ENCODE results near the gene F3. TPM values are rescaled to one million over a fixed set of nuclear protein-coding genes. Genes with fewer than 3 reads are reported as not detected.

The F3 gene
- total and polyA plus RNA-seq, 9 of the 15 experiments (the other 6 are each of a cell fraction or from before 2014, with no cell fraction given), result 0.24 to 0.28 TPM; not detected in 7

DNA sequence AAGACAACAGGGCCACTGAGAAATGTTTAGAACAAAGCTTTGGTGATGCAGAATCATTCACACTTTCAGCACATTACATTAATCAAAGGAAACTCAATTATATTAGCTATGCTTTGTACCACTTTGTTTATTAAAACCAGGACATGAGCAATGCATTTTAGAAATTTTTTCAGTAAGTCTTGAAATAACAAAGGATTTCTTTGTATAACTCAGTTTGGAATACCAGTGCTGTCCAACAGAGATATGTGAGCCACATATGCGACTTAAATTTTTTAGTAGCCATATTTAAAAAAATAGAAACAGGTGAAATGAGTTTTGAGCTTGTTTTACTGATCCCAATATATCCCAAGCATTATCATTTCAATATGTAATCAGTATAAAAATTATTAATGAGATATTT is 18.8 kb upstream of the F3 start:
- H3K9ac ChIP-seq (ENCODE audit: insufficient read depth in 1 of 2, low read depth in 2 of 2, low read length in 2 of 2), result no peak overlapping the region
- no peaks in the 10 kb centered on the region for H3K9me1 ChIP-seq (ENCODE audit: control insufficient read depth, insufficient read depth, low read length)
- no peaks in the 10 kb centered on the region for H4K20me1 ChIP-seq (replicated peaks; ENCODE audit: control insufficient read depth, insufficient read depth, low read length)
- no peaks in the 10 kb centered on the region for H3K36me3 ChIP-seq (ENCODE audit: control insufficient read depth, insufficient read depth, low read length)
- WGBS (ENCODE audit: insufficient coverage, low coverage, missing lambda C conversion rate), result 9% methylated on average over 1 of the region's 1 CpG
- no peak overlapping the region for H3K4me3 ChIP-seq
- H3K4me1 ChIP-seq (replicated peaks in 1 of 2; ENCODE audit: control insufficient read depth in 2 of 2, insufficient read depth in 2 of 2, low read length in 2 of 2), result no peaks in the 10 kb centered on the region
- TF ChIP-seq CAMTA2 (CRISPR knock-in tag; conservative IDR thresholded peaks at IDR 0.05) (no peak), CEBPZ (IDR thresholded peaks at IDR 0.05; ENCODE audit: borderline replicate concordance, low read depth, low read length) (no peak), KLF6 (CRISPR knock-in tag; IDR thresholded peaks at IDR 0.05; ENCODE audit: borderline replicate concordance) (no peak), ZNF740 (CRISPR knock-in tag; IDR thresholded peaks at IDR 0.05) (no peak), ZNF740 (tag; IDR thresholded peaks at IDR 0.05) (no peak), KAT7 (CRISPR knock-in tag; IDR thresholded peaks at IDR 0.05; ENCODE audit: borderline replicate concordance) (no peak), TCF7 (IDR thresholded peaks at IDR 0.05; ENCODE audit: borderline replicate concordance) (no peak), KHSRP (IDR thresholded peaks at IDR 0.05) (no peak), BMI1 (IDR thresholded peaks at IDR 0.05; ENCODE audit: low read length) (no peak), SRSF7 (optimal IDR thresholded peaks at IDR 0.05; ENCODE audit: low read depth, low read length) (no peak), ETS1 (conservative IDR thresholded peaks at IDR 0.05; ENCODE audit: control insufficient read depth, low read depth, low read length) (no peak)
- no peaks in the 10 kb centered on the region for H3K9me3 ChIP-seq (replicated peaks; ENCODE audit: control insufficient read depth, insufficient read depth, low read depth, low read length)
- CTCF ChIA-PET (ENCODE audit: low intra/inter-chr PET ratio), result no interaction called here
- no peak overlapping the region for H3K4me2 ChIP-seq (ENCODE audit: insufficient read depth, low read length)
- BruUV-seq (replicated peaks), result no TSS peak
- no peak for DNase-seq (ENCODE audit: extremely low read depth in 1 of 4, low spot score in 3 of 4)
- POLR2A ChIA-PET, result no interaction called here
- no peaks in the 10 kb centered on the region for H3K79me2 ChIP-seq (ENCODE audit: control insufficient read depth, insufficient read depth, low read length)
- ATAC-seq, result no peak
- in situ Hi-C loops (cut with MboI), result no loop called here
- no peak overlapping the region for H3K27ac ChIP-seq (ENCODE audit: extremely low read depth, low read depth, low read length)
- FAIRE-seq, result no peak
- intact Hi-C loops (cut with micrococcal nuclease), result no loop called here
- H3K27me3 ChIP-seq (ENCODE audit: control insufficient read depth in 2 of 2, insufficient read depth in 2 of 2, low read length in 2 of 2), result peaks cover 3 to 4% of the 10 kb centered on the region in 2 experiments; a peak in 3 of 5 replicates
- no peak overlapping the region for H2AFZ ChIP-seq (ENCODE audit: low read depth, low read length)

Data from K562 (cell line).